HFFc6 (cell line): Measurements from ENCODE around the gene AATF. TPM values are rescaled to one million over a fixed set of nuclear protein-coding genes. Genes with fewer than 3 reads are reported as not detected.

Experiments used
- DNase-seq: peaks from one replicate; pipeline ENCODE4 v3.0.0-alpha.2; 2018
- H3K27ac Mint-ChIP-seq: 2 replicates; pipeline ENCODE4 v1.8.0; 2020; ENCODE audit warnings: mild to moderate bottlenecking, mixed read lengths
- H3K27me3 Mint-ChIP-seq: 2 replicates; pipeline ENCODE4 v1.8.0; 2021; ENCODE audit warnings: mild to moderate bottlenecking, moderate library complexity, mixed read lengths; ENCODE audit not compliant: insufficient read depth
- H3K36me3 Mint-ChIP-seq: 2 replicates; pipeline ENCODE4 v1.8.0; 2021; ENCODE audit warnings: low read depth, mixed read lengths
- H3K4me1 Mint-ChIP-seq: 2 replicates; pipeline ENCODE4 v1.8.0; 2020; ENCODE audit warnings: low read depth, mixed read lengths
- H3K4me3 Mint-ChIP-seq: 2 replicates; pipeline ENCODE4 v1.8.0; 2020; ENCODE audit warnings: mild to moderate bottlenecking, moderate library complexity, mixed read lengths
- H3K9me3 Mint-ChIP-seq: 2 replicates; pipeline ENCODE4 v1.8.0; 2020; ENCODE audit warnings: mild to moderate bottlenecking, mixed read lengths
- CTCF ChIP-seq: fragments of 200-600 bp; sonication (generic); IDR thresholded peaks from 2 replicates; pipeline ENCODE4 v1.5.0; 2021; ENCODE audit warnings: antibody characterized with exemption, mild to moderate bottlenecking
- total RNA-seq, 6 experiments: library from RNA; stranded (reverse); fragmentation: NEBNext Ultra II Directional; extraction: Animal tissue kit (Norgen Biotek cat#: 25700); gene quantifications; 2 replicates in 1 of 6; 3 replicates in 5 of 6; pipeline ENCODE4 v1.2.3, GENCODE V29; 2021

AATF gene
- total RNA-seq, 6 experiments from 2014 or later = 45.1 to 57.1 (median 52.7) TPM

- peaks cover 8% of the 10 kb centered on the region; the same call in 1 of the 2 replicates for H3K36me3 Mint-ChIP-seq
- H3K4me1 Mint-ChIP-seq = peaks cover 9% of the 10 kb centered on the region
- H3K4me3 Mint-ChIP-seq = no peak overlapping the region
- no peak overlapping the region for H3K27ac Mint-ChIP-seq
- no peak for DNase-seq
- H3K27me3 Mint-ChIP-seq = peaks cover 3% of the 10 kb centered on the region
- H3K9me3 Mint-ChIP-seq = no peaks in the 10 kb centered on the region
- no peak for TF ChIP-seq CTCF
These were observed 145.6 kb downstream of the AATF start for GRCh38 chr17:37094391-37094790.

DNA sequence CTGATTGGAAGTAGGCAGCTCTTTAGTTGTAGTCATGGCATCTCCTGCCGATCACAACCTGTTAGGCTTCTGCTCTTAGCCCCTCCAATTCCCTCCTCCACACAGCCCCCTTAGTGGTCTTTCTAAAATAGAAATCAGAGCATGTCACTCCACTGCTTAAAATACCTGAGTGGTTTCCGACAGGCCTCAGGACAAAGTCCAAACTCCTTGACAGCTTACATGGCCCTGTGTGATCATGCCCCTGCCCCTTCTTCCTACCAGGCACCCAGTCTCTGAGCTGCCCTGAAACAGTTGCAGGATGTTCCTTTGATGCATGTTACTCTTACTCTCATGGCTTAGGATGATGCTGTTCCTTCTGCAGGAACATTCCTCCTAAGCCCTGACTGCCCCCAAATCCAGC is 147.3 kb downstream of the AATF start:
- H3K27me3 Mint-ChIP-seq = peaks cover 2% of the 10 kb centered on the region
- no peak overlapping the region for H3K4me3 Mint-ChIP-seq

DNA sequence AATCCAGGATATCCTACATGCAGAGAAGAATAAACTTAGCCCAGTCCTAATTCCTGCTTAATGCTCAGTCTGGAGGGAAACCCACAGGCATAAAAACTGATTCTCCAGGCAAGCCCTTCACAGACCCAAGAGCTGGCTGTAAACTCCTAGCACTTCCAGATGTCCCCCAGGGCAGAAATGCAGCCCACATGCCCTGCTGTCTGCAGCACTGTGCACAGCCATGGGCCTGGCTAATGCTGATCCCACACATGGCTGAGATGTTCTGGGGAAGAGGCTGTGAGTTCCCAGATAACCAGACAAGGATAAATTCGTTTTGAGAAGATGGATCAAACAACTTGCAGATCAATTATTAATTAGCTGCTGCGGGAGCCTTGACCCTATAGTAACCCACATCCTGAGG is 148.4 kb downstream of the AATF start:
- no peak for TF ChIP-seq CTCF
- DNase-seq = no peak
- peaks cover 8% of the 10 kb centered on the region; the same call in 1 of the 2 replicates for H3K36me3 Mint-ChIP-seq
- no peak overlapping the region for H3K27ac Mint-ChIP-seq
- H3K4me1 Mint-ChIP-seq = peaks cover 21% of the 10 kb centered on the region
- H3K9me3 Mint-ChIP-seq = no peaks in the 10 kb centered on the region
- no peak overlapping the region for H3K4me3 Mint-ChIP-seq
- peaks cover 2% of the 10 kb centered on the region for H3K27me3 Mint-ChIP-seq

More for the DNA sequence above, 147.3 kb downstream of the AATF start:
- H3K4me1 Mint-ChIP-seq = peaks cover 21% of the 10 kb centered on the region
- peaks cover 8% of the 10 kb centered on the region; the same call in 1 of the 2 replicates for H3K36me3 Mint-ChIP-seq
- DNase-seq = no peak
- no peak overlapping the region for H3K27ac Mint-ChIP-seq
- H3K9me3 Mint-ChIP-seq = no peaks in the 10 kb centered on the region
- TF ChIP-seq CTCF = no peak

DNA sequence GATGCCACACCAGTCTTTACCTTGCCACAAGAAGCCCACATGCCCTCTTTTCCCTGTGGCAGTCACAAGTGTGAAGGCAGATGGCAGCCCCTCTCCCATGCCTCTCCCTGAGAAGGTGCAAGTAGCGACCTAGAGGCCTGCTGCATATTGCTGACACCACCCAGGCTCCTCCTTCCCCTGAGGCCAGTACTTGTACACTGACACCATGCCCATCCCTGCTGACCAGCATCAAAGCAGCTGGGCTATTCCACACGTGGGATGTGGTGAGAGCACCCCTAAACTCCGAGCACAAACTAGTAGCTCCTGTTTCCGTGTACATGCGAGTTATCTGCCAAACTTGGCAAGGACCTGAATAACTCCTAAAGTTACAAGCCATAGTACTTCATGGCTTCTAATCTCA is 149.4 kb downstream of the AATF start:
- Mint-ChIP-seq H3K27ac (no peak overlapping the region), H3K4me1 (peaks cover 21% of the 10 kb centered on the region)
- no peak for TF ChIP-seq CTCF

GRCh38 chr17:37098910-37099664 is 150.3 kb downstream of the AATF start:
- H3K27me3 Mint-ChIP-seq = peaks cover 2% of the 10 kb centered on the region
- H3K9me3 Mint-ChIP-seq = no peaks in the 10 kb centered on the region
- peak overlapping the region; percentile 72 for H3K27ac Mint-ChIP-seq
- no peak for TF ChIP-seq CTCF
- peak; percentile 68 for DNase-seq
- peaks cover 21% of the 10 kb centered on the region for H3K4me1 Mint-ChIP-seq
- peaks cover 5% of the 10 kb centered on the region; the same call in 1 of the 2 replicates for H3K36me3 Mint-ChIP-seq
- no peak overlapping the region for H3K4me3 Mint-ChIP-seq

More for the DNA sequence above, 149.4 kb downstream of the AATF start:
- Mint-ChIP-seq H3K9me3 (no peaks in the 10 kb centered on the region), H3K4me3 (no peak overlapping the region), H3K27me3 (peaks cover 2% of the 10 kb centered on the region), H3K36me3 (peaks cover 5% of the 10 kb centered on the region; the same call in 1 of the 2 replicates)
- DNase-seq = no peak
